GM12878 (cell line): ENCODE results near the gene DNAH8. TPM values are rescaled to one million over a fixed set of nuclear protein-coding genes. Genes with fewer than 3 reads are reported as not detected.
A peak's percentile ranks its signal among the peaks of the same experiment; 100 is the strongest.

Experiments used
- ATAC-seq: fragments of 200-7000 bp; cut with Tn5 transposase; 3 replicates; pipeline ENCODE4 v1.9.1; 2020; ENCODE audit warnings: mild to moderate bottlenecking, moderate library complexity
- BruUV-seq: library from RNA; stranded (reverse); fragments of 400-500 nt; replicated peaks from 2 replicates; lab custom pipeline; 2021; lab: Mats Ljungman, UMichigan
- CTCF ChIA-PET: fragments of 300-600 bp; sonication (Branson Sonifier 250); formaldehyde crosslinking; extraction: SDS; loops from one replicate; lab custom pipeline; 2021; ENCODE audit warnings: inconsistent platforms; lab: Yijun Ruan, JAX
- POLR2A ChIA-PET: fragments of 350-600 bp; formaldehyde crosslinking; extraction: SDS; loops from one replicate; lab custom pipeline; 2021; ENCODE audit warnings: inconsistent platforms; lab: Charles Lee
- RAD21 ChIA-PET: fragments of 300-600 bp; sonication (Branson Sonifier 250); formaldehyde crosslinking; loops from one replicate; lab custom pipeline; 2023; ENCODE audit warnings: antibody characterized with exemption; ENCODE audit not compliant: unreplicated experiment; lab: Charles Lee
- SMC1A ChIA-PET: fragments of 300-600 bp; sonication (Branson Sonifier 250); formaldehyde crosslinking; loops from one replicate; lab custom pipeline; 2023; ENCODE audit not compliant: unreplicated experiment, uncharacterized antibody; lab: Charles Lee
- DNase-seq: peaks from one replicate; pipeline ENCODE4 v3.0.0-alpha.2; 2011; ENCODE audit warnings: low read depth, low spot score
- FAIRE-seq: peaks from 3 replicates; lab custom pipeline; 2011; peaks lifted over from hg19 to GRCh38; lab: Jason Lieb, UNC
- H2AFZ ChIP-seq: 2 replicates; pipeline ENCODE4 v1.6.0; 2011; ENCODE audit warnings: low read depth, low read length, control low read depth; ENCODE audit not compliant: control insufficient read depth
- H3K27ac ChIP-seq: 2 replicates; pipeline ENCODE4 v1.5.1; 2011; ENCODE audit warnings: control low read depth; ENCODE audit not compliant: control insufficient read depth, insufficient read depth
- H3K27me3 ChIP-seq, 2 experiments: replicated peaks in 1 of 2; 2 replicates each; pipeline versions ENCODE4 v1.6.0 to v1.6.1; 2011; ENCODE audit warnings: low read length in 1 of 2; ENCODE audit not compliant: control insufficient read depth in 2 of 2, insufficient read depth in 2 of 2
- H3K36me3 ChIP-seq, 2 experiments: 2 replicates each; pipeline ENCODE4 v1.5.1; 2011; ENCODE audit warnings: low read length in 1 of 2; ENCODE audit not compliant: control insufficient read depth in 2 of 2, insufficient read depth in 2 of 2
- H3K4me1 ChIP-seq: 2 replicates; pipeline ENCODE4 v1.6.1; 2011; ENCODE audit warnings: mild to moderate bottlenecking, low read length, moderate library complexity, mixed read lengths; ENCODE audit not compliant: control insufficient read depth, insufficient read depth
- H3K4me2 ChIP-seq: 2 replicates; pipeline ENCODE4 v1.6.0; 2011; ENCODE audit warnings: control low read depth; ENCODE audit not compliant: control insufficient read depth, insufficient read depth
- H3K4me3 ChIP-seq: fragments of 200-600 bp; sonication (generic); 2 replicates; pipeline ENCODE4 v1.5.1; 2016
- H3K79me2 ChIP-seq: 2 replicates; pipeline ENCODE4 v1.6.0; 2011; ENCODE audit warnings: low read length; ENCODE audit not compliant: control insufficient read depth, insufficient read depth
- H3K9ac ChIP-seq: 2 replicates; pipeline ENCODE4 v1.8.0; 2011; ENCODE audit warnings: low read length, control low read depth, mixed read lengths; ENCODE audit not compliant: control insufficient read depth, insufficient read depth
- H3K9me3 ChIP-seq: replicated peaks from 3 replicates; pipeline ENCODE4 v1.5.1; 2011; ENCODE audit warnings: mild to moderate bottlenecking, low read length; ENCODE audit not compliant: control insufficient read depth, insufficient read depth
- H4K20me1 ChIP-seq: 2 replicates; pipeline ENCODE4 v1.6.0; 2011; ENCODE audit not compliant: control insufficient read depth, insufficient read depth
- BCLAF1 ChIP-seq: fragments of 450-650 bp; IDR thresholded peaks from 2 replicates; pipeline ENCODE4 v1.6.1; 2017; ENCODE audit warnings: antibody characterized with exemption, mild to moderate bottlenecking, moderate library complexity
- CBX3 ChIP-seq: fragments of 200-600 bp; sonication (generic); IDR thresholded peaks from 2 replicates; pipeline ENCODE4 v1.6.1; 2016; ENCODE audit warnings: low read depth, borderline replicate concordance
- MTA3 ChIP-seq: IDR thresholded peaks from 2 replicates; pipeline ENCODE4 v1.6.1; 2012; ENCODE audit warnings: low read length, inconsistent platforms, borderline replicate concordance
- RFX5 ChIP-seq: IDR thresholded peaks from 2 replicates; pipeline ENCODE4 v1.6.1; 2011; ENCODE audit warnings: low read depth, low read length, improper control_type of control experiment
- SIN3A ChIP-seq: IDR thresholded peaks from 2 replicates; pipeline ENCODE4 v1.6.1; 2012; ENCODE audit warnings: low read depth, low read length, improper control_type of control experiment
- WGBS: methylation state at CpG from one replicate; pipeline ENCODE4 v1.1.6; 2016; ENCODE audit warnings: low lambda C conversion rate; ENCODE audit not compliant: insufficient replicate concordance, insufficient coverage; ENCODE audit errors: missing lambda C conversion rate; 5-methylcytosine and 5-hydroxymethylcytosine counted together
- in situ Hi-C: fragments of 300-500 bp; cut with MboI; formaldehyde crosslinking; loops from 9 replicates; pipeline ENCODE4 v1.14.3; 2018; ENCODE audit warnings: mixed read lengths
- intact Hi-C: fragments of 100-400 bp; cut with micrococcal nuclease; formaldehyde crosslinking; loops from one replicate; pipeline ENCODE4 v1.14.2; 2022; ENCODE audit not compliant: unreplicated experiment
- polyA plus RNA-seq, 11 experiments: library from polyadenylated mRNA; depleted of rRNA in 4 of 11; unstranded in 6 of 11; stranded (reverse) in 5 of 11; fragments of >200 nt; fragmentation: Nextera tagmentation in 4 of 11; fragmentation: Illumina TruSeq in 1 of 11; extraction: Ambion mirVana in 4 of 11; extraction: Trizol in 1 of 11; gene quantifications; 1 replicate in 1 of 11; 2 replicates in 10 of 11; pipeline versions ENCODE4 v1.2.1 to v1.2.3, GENCODE V29; 2011 to 2016; ENCODE audit warnings: inconsistent platforms in 2 of 11, missing spikeins in 2 of 11, low read depth in 1 of 11
- total RNA-seq, 4 experiments: library from RNA; depleted of rRNA in 3 of 4; stranded (reverse); fragments of >200 nt in 3 of 4; fragmentation: Illumina TruSeq in 1 of 4; extraction: Trizol in 1 of 4; gene quantifications; 2 replicates each; pipeline versions ENCODE4 v1.2.1 to v1.2.3, GENCODE V29; 2013 to 2021

DNAH8 gene
- total and polyA plus RNA-seq, 10 of the 15 experiments (the other 5 are each of a cell fraction or from before 2014, with no cell fraction given), result 0.02 to 0.34 (median 0.10) TPM; not detected in 3

- CTCF ChIA-PET, result interaction anchor here (1.7 kb wide), 1 partner anchor 16 kb away, joined by 5 read pairs; no protein-coding TSS in a partner anchor
- peaks cover 35% of the 10 kb centered on the region for H3K79me2 ChIP-seq
- no peaks in the 10 kb centered on the region for H3K4me1 ChIP-seq
- FAIRE-seq, result no peak
- peaks cover 6% of the 10 kb centered on the region; the same call in 2 of the 3 replicates for H3K9me3 ChIP-seq
- no peak for TF ChIP-seq CBX3
- no peaks in the 10 kb centered on the region for H4K20me1 ChIP-seq
- H3K27me3 ChIP-seq, result no peaks in the 10 kb centered on the region
- no peak overlapping the region for H3K27ac ChIP-seq
- ATAC-seq, result no peak
- SMC1A ChIA-PET, result interaction anchor here (1.0 kb wide), 1 partner anchor 16 kb away, joined by 3 read pairs; no protein-coding TSS in a partner anchor
- RAD21 ChIA-PET, result no interaction called here
- H3K9ac ChIP-seq, result no peak overlapping the region
- peak overlapping the region; percentile 50; the same call in 1 of the 2 replicates for H3K4me2 ChIP-seq
- 45% methylated on average over 3 of the region's 3 CpGs for WGBS
- no peaks in the 10 kb centered on the region; a peak in 1 of 4 replicates for H3K36me3 ChIP-seq
- intact Hi-C loops (no loop called here), in situ Hi-C loops (no loop called here)
- BruUV-seq, result no TSS peak
- POLR2A ChIA-PET, result interaction anchor here (0.6 kb wide), 1 partner anchor 1376 kb away, joined by 6 read pairs; no protein-coding TSS in a partner anchor
- DNase-seq, result no peak
- H2AFZ ChIP-seq, result no peak overlapping the region
- H3K4me3 ChIP-seq, result peak overlapping the region; percentile 42
These were observed 13.6 kb upstream of the DNAH8 start for GRCh38 chr6:38701551-38701950.

- SMC1A ChIA-PET, result interaction anchor here (0.6 to 1.5 kb wide), 5 partner anchors 8 to 1095 kb away, joined by 3 to 5 read pairs (median 3); no protein-coding TSS in a partner anchor
- no peak for TF ChIP-seq RFX5
- TF ChIP-seq MTA3, result no peak
- TF ChIP-seq SIN3A, result no peak
- TF ChIP-seq BCLAF1, result no peak
These were observed 12.3 kb upstream of the DNAH8 start, which contains the start of gene GLO1 for GRCh38 chr6:38702558-38703397. GLO1 (minus strand) TSS chr6:38703145; CDS start chr6:38703054, 91 bp downstream.

More at GRCh38 chr6:38702558-38703397, 12.3 kb upstream of the DNAH8 start, which contains the start of gene GLO1:
- Histone ChIP-seq H4K20me1 (no peaks in the 10 kb centered on the region), H3K4me1 (no peaks in the 10 kb centered on the region), H3K79me2 (peaks cover 31% of the 10 kb centered on the region), H2AFZ (peak within 1 kb of the TSS; percentile 87), H3K27ac (peak within 1 kb of the TSS; percentile 89), H3K9me3 (peaks cover 6% of the 10 kb centered on the region; the same call in 2 of the 3 replicates), H3K9ac (peak within 1 kb of the TSS; percentile 92), H3K27me3 (no peaks in the 10 kb centered on the region), H3K4me3 (peak within 1 kb of the TSS; percentile 91), H3K4me2 (peak within 1 kb of the TSS; percentile 98), H3K36me3 (no peaks in the 10 kb centered on the region)
- ChIA-PET RAD21 (interaction anchor here (0.6 to 1.5 kb wide), 3 partner anchors 15 to 28 kb away, joined by 3 to 7 read pairs (median 3); no protein-coding TSS in a partner anchor), POLR2A (interaction anchor here (0.6 to 1.2 kb wide), 14 partner anchors 8 to 1540 kb away, joined by 3 to 9 read pairs (median 4); no protein-coding TSS in a partner anchor), CTCF (interaction anchor here (0.6 to 1.7 kb wide), 5 partner anchors 14 to 669 kb away, joined by 3 to 5 read pairs (median 4); no protein-coding TSS in a partner anchor)
- intact Hi-C loops, result no loop called here
- WGBS, result under 1% methylated on average over 53 of the region's 53 CpGs
- peak; percentile 100 for ATAC-seq
- peak; percentile 96 for DNase-seq
- FAIRE-seq, result peak; percentile 96
- in situ Hi-C loops, result no loop called here
- BruUV-seq, result TSS peak; percentile 61
